ENCODE results near the gene CNOT9.
"Not testable (repeated sequence)": the region's sequence is repeated elsewhere in the genome, so short reads cannot be mapped to it uniquely, and the experiment has no call there.

Gene CNOT9

GRCh38 chr2:218568190-218569037 is at the start of gene CNOT9, which contains the start of gene USP37:
Gene CNOT9 (plus strand): TSS chr2:218568839. CDS start chr2:218568955, 116 bp downstream.
Gene USP37 (minus strand): TSS chr2:218568351. CDS start chr2:218558653, 9,698 bp downstream.
- H3K36me3 ChIP-seq (ENCODE audit: control insufficient read depth, insufficient read depth, low read length), result no peaks in the 10 kb centered on the region; the same call in none of the 2 replicates
- TF ChIP-seq CTCF (IDR thresholded peaks at IDR 0.05; ENCODE audit: insufficient read depth, low read length, poor library complexity, severe bottlenecking), result no peak
- peak within 1 kb of the TSS; percentile 89 for H3K4me3 ChIP-seq (replicated peaks; ENCODE audit: low read depth, low read length)
- peak; percentile 99 for DNase-seq (ENCODE audit: extremely low read depth, insufficient read length)
- H3K27me3 ChIP-seq (replicated peaks; ENCODE audit: control insufficient read depth, insufficient read depth, low read length), result no peaks in the 10 kb centered on the region

- no peak for DNase-seq (ENCODE audit: extremely low read depth, insufficient read length)
- Histone ChIP-seq H3K36me3 (ENCODE audit: control insufficient read depth, insufficient read depth, low read length) (no peaks in the 10 kb centered on the region), H3K4me3 (replicated peaks; ENCODE audit: low read depth, low read length) (no peak overlapping the region), H3K27me3 (replicated peaks; ENCODE audit: control insufficient read depth, insufficient read depth, low read length) (no peaks in the 10 kb centered on the region)
- no peak for TF ChIP-seq CTCF (IDR thresholded peaks at IDR 0.05; ENCODE audit: insufficient read depth, low read length, poor library complexity, severe bottlenecking)
These were observed 49.8 kb upstream of the CNOT9 start for GRCh38 chr2:218518876-218519275.

GRCh38 chr2:218523651-218524050 is 45.0 kb upstream of the CNOT9 start:
- no peak for TF ChIP-seq CTCF (IDR thresholded peaks at IDR 0.05; ENCODE audit: insufficient read depth, low read length, poor library complexity, severe bottlenecking)
- DNase-seq (ENCODE audit: extremely low read depth, insufficient read length), result no peak
- Histone ChIP-seq H3K4me3 (replicated peaks; ENCODE audit: low read depth, low read length) (no peak overlapping the region), H3K36me3 (ENCODE audit: control insufficient read depth, insufficient read depth, low read length) (no peaks in the 10 kb centered on the region; the same call in 1 of the 2 replicates), H3K27me3 (replicated peaks; ENCODE audit: control insufficient read depth, insufficient read depth, low read length) (no peaks in the 10 kb centered on the region)

- not testable (repeated sequence) for DNase-seq (ENCODE audit: extremely low read depth, insufficient read length); H3K4me3 ChIP-seq (replicated peaks; ENCODE audit: low read depth, low read length); H3K27me3 ChIP-seq (replicated peaks; ENCODE audit: control insufficient read depth, insufficient read depth, low read length); H3K36me3 ChIP-seq (ENCODE audit: control insufficient read depth, insufficient read depth, low read length)
These were observed 40.2 kb upstream of the CNOT9 start for GRCh38 chr2:218528409-218528808.

GRCh38 chr2:218529990-218530389 is 38.6 kb upstream of the CNOT9 start:
- peaks cover 7% of the 10 kb centered on the region for H3K36me3 ChIP-seq (ENCODE audit: control insufficient read depth, insufficient read depth, low read length)
- no peak for DNase-seq (ENCODE audit: extremely low read depth, insufficient read length)

More at GRCh38 chr2:218529990-218530389, 38.6 kb upstream of the CNOT9 start:
- no peak for TF ChIP-seq CTCF (IDR thresholded peaks at IDR 0.05; ENCODE audit: insufficient read depth, low read length, poor library complexity, severe bottlenecking)
- Histone ChIP-seq H3K4me3 (replicated peaks; ENCODE audit: low read depth, low read length) (no peak overlapping the region), H3K27me3 (replicated peaks; ENCODE audit: control insufficient read depth, insufficient read depth, low read length) (no peaks in the 10 kb centered on the region)
